HG03196 (cell line): ENCODE data around the gene FNDC10.
A peak's percentile ranks its signal among the peaks of the same experiment; 100 is the strongest.

Experiments
- ATAC-seq: cut with Tn5 transposase; IDR thresholded peaks from one replicate; pipeline ENCODE4 v1.9.1; 2021; ENCODE audit not compliant: unreplicated experiment

FNDC10 gene

GRCh38 chr1:1616045-1616790 is 16.3 kb upstream of the FNDC10 start:
- ATAC-seq = peak; percentile 24

- peak; percentile 79 for ATAC-seq
Measured at GRCh38 chr1:1615256-1616044, 15.5 kb upstream of the FNDC10 start, which contains the start of gene MIB2. Gene MIB2 (plus strand): TSS chr1:1615500. CDS start chr1:1623453, 7,953 bp downstream.

- ATAC-seq = no peak
Measured at GRCh38 chr1:1614954-1615255, 15.0 kb upstream of the FNDC10 start.

- no peak for ATAC-seq
Measured at GRCh38 chr1:1614204-1614953, 14.4 kb upstream of the FNDC10 start.

GRCh38 chr1:1613509-1614082 is 13.7 kb upstream of the FNDC10 start:
- ATAC-seq = no peak

GRCh38 chr1:1612104-1612400 is 12.1 kb upstream of the FNDC10 start:
- no peak for ATAC-seq

- ATAC-seq = no peak
Measured at GRCh38 chr1:1610796-1611195, 10.9 kb upstream of the FNDC10 start.

GRCh38 chr1:1609822-1610485 is 10.0 kb upstream of the FNDC10 start:
- ATAC-seq = no peak

- no peak for ATAC-seq
Measured at GRCh38 chr1:1606232-1606631, 6.3 kb upstream of the FNDC10 start.

- no peak for ATAC-seq
Measured at GRCh38 chr1:1605724-1606123, 5.8 kb upstream of the FNDC10 start.

GRCh38 chr1:1605034-1605591 is 5.2 kb upstream of the FNDC10 start:
- ATAC-seq = no peak

- ATAC-seq = no peak
Measured at GRCh38 chr1:1604374-1605033, 4.6 kb upstream of the FNDC10 start.

- ATAC-seq = no peak
Measured at GRCh38 chr1:1603671-1604373, 3.9 kb upstream of the FNDC10 start.

- ATAC-seq = no peak
Measured at GRCh38 chr1:1602968-1603506, 3.1 kb upstream of the FNDC10 start.

- ATAC-seq = no peak
Measured at GRCh38 chr1:1602304-1602967, 2.5 kb upstream of the FNDC10 start.

GRCh38 chr1:1601564-1602303 is 1.8 kb upstream of the FNDC10 start:
- ATAC-seq = no peak

GRCh38 chr1:1600861-1601563 is 1.1 kb upstream of the FNDC10 start:
- no peak for ATAC-seq
